HuH-7.5 (cell line): ENCODE measurements around the gene ARHGEF11.
"Not testable (repeated sequence)": the region's sequence is repeated elsewhere in the genome, so short reads cannot be mapped to it uniquely, and the experiment has no call there.

Experiments used
- DNase-seq: peaks from one replicate; pipeline ENCODE4 v3.0.0; 2011; ENCODE audit warnings: low spot score

The ARHGEF11 gene, protein sequence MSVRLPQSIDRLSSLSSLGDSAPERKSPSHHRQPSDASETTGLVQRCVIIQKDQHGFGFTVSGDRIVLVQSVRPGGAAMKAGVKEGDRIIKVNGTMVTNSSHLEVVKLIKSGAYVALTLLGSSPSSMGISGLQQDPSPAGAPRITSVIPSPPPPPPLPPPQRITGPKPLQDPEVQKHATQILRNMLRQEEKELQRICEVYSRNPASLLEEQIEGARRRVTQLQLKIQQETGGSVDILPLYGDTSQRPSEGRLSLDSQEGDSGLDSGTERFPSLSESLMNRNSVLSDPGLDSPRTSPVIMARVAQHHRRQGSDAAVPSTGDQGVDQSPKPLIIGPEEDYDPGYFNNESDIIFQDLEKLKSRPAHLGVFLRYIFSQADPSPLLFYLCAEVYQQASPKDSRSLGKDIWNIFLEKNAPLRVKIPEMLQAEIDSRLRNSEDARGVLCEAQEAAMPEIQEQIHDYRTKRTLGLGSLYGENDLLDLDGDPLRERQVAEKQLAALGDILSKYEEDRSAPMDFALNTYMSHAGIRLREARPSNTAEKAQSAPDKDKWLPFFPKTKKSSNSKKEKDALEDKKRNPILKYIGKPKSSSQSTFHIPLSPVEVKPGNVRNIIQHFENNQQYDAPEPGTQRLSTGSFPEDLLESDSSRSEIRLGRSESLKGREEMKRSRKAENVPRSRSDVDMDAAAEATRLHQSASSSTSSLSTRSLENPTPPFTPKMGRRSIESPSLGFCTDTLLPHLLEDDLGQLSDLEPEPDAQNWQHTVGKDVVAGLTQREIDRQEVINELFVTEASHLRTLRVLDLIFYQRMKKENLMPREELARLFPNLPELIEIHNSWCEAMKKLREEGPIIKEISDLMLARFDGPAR (N-terminal part only)

DNA sequence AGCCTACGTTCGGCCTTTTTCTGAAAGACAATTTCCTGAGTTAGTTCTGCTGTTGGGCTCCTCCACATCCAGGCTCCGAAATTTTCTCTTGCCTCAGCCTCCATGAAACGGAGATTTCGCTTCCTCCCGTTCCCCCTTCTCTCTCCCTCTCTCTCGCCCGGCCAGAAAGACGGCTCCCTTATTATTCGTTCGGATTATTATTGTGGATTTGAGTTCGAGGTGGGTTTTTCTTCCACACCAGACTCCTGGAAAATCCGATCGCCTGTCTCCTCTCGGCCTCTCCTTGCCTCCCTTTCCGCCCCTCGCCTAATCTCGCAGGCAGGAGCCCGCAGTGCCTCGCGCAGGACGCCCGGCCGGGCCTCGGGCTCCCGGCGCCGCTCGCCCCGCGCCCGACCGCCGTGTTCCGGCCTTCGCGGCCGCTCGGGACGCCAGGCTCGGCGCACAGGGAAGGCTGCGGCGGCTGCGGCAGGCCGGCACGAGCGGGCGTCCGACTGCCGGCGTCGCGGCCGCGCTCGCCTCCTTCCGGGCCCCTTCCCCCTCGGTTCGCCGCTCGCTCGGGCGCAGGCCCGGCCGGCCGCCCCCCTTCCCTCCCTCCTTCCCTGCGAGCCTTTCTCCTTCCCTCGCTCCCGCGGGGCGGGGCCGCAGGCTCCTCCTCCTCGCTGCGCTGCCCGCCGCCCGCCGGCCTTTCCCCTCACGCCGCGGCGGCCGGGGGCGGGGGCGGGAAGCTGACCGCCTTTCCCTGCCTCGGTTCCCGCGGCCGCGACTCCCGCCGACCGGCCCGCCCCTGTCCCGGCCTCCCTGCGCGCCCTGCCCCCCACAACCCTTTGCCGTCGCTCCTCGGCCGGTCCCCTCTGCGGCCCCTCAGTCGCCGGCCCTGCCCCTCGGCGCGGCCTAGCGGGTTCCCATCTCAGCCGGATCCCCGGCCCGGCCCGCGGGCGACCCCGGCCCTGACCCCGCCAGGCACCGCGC is at the start of gene ARHGEF11:
ARHGEF11 (minus strand) TSS at position 493 of the 969 bp plus-strand sequence. CDS start 1,412 bp downstream, outside the sequence.
- DNase-seq, result peak; percentile 85

DNA sequence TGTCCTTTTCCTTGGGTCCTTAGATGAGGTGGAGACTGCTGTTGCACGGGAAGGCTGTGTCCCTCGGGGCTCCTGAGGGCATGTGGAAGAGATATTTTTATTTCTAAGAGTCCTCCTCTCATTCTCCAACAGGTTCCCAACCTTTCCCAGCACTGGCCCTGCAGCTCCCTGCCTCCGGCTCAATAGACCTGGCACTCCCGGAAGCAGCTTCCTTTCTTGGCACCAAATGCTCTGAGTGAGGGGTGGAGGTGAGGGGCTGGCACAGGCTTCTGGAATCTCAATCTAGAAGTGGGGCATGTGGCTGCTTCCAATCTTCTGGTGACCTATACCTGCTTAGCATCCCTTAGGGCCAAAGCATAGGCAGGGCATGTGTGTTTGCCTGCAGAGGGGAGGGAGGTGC is 49.5 kb upstream of the ARHGEF11 start:
- no peak for DNase-seq

GRCh38 chr1:157092831-157093230 is 47.3 kb upstream of the ARHGEF11 start:
- no peak for DNase-seq

- DNase-seq, result no peak
These were observed 46.2 kb upstream of the ARHGEF11 start for GRCh38 chr1:157091668-157092273.

DNA sequence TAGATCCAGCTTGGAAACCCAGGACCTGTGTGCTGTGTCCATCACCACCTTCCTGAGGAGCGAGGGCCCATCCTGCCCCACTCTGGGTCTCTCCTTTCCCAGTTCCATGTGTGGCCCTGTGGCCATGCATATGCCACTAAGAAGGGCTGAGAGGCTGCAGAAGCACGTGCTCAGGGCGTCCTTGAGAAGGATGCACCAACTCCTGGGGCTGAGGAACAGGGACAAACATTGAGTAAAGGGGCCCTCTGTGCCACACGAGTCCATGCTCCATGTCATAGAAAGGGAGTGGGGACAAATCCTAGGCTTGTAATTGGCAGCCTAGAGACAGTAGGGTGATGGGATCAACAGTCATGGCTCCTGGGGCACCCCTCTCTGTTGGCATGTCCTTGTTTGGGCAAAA is 45.6 kb upstream of the ARHGEF11 start:
- no peak for DNase-seq

DNA sequence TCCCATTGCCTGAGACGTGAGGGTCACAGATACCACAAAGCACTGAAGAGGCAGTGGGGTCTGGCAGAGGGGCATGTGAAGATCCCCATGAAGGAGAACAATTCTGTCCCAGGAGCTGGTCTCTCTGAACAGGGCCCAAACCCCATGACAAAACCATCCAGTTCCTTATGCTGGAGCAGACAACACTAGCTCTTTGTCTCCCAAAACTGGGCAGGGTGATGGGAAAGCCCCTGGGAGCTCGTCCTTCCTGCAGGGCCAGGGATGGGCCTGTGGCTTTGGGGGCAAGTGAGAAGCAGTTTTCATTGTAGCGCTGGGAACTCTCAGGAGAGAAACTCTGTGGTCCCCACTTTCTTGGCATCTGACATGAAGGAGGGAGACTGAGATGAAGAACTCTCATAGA is 45.2 kb upstream of the ARHGEF11 start:
- no peak for DNase-seq

GRCh38 chr1:157090196-157090647 is 44.7 kb upstream of the ARHGEF11 start:
- peak; percentile 87 for DNase-seq

GRCh38 chr1:157089789-157090188 is 44.2 kb upstream of the ARHGEF11 start:
- no peak for DNase-seq

DNA sequence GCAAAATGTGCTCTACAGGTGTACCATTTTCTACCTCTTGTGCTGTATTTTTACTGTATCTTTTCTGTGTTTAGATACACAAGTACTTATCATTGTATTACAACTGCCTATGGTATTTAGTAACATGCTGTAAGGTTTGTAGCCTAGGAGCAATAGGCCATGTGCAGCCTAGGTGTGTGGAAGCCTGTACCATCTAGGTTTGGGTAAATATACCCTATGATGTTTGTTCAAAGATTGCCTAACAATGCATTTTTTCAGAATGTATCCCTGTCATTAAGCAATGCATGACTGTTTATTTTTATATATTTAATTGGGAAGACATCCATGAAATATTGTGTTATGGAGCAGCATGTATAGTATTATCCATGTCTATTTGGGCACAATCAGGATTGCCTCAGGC is 43.1 kb upstream of the ARHGEF11 start:
- no peak for DNase-seq

DNA sequence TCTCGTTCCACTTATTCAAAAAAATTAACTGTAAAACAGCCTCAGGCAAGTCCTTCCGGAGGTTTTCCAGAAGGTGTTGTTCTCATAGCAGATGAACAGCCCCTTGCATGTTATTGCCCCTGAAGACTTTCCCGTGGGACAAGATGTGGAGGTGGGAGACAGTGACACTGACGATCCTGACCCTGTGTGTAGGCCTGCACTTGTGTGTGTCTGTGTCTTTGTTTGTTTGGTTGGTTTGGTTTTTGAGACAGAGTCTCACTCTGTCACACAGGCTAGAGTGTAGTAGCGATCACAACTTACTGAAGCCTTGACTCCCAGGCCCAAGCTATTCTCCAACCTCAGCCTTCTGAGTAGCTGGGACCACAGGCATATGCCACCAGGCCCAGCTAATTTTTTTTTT is 41.5 kb upstream of the ARHGEF11 start:
- no peak for DNase-seq

DNA sequence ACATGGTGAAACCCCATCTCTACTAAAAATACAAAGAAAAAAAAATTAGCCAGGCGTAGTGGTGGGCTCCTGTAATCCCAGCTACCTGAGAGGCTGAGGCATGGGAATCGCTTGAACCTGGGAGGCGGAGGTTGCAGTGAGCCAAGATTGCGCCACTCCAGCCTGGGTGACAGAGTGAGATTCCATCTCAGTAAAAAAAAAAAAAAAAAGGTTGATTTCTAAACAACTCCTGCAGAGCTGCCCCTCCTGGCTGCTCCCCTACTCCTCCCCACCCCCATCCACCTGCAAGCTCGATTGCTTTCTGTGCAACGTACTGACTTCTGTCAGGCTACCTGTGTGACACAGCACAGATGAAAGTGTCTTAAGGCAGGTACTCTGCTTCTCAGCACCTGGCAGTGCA is 40.8 kb upstream of the ARHGEF11 start:
- DNase-seq, result no peak

DNA sequence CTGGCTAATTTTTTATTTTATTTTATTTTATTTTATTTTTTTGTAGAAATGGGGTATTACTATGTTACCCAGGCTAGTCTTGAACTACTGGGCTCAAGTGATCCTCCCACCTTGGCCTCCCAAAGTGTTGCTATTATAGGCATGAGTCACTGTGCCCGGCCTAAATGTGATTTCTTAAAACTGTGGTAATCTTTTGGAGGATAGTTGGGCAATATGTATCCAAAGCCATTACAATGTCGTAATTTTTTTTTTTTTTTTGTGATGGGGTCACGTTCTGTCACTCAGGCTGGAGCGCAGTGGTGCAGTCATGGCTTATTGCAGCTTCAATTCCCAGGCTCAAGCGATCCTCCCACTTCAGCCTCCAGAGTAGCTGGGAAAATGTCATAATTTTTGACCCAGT is 39.9 kb upstream of the ARHGEF11 start:
- no peak for DNase-seq

DNA sequence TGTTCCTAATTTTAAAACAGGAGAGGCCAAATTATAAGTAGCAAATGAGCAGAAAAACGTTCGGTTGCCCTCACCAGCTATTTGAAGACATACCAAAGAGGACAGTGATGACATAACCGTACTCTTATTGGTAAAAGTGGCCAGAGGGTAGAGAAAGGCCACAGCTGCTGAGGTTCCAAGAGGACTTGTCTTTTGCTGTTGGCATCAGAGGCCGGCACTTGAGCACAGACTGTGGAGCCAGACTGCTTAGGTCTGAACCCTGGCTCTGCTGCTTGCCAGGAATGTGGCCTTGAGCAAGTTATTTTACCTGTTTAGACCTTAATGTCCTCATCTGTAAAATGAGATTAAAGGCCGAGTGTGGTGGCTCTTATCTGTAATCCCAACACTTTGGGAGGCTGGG is 39.2 kb upstream of the ARHGEF11 start:
- no peak for DNase-seq

- no peak for DNase-seq
These were observed 36.2 kb upstream of the ARHGEF11 start for GRCh38 chr1:157081707-157082106.

DNA sequence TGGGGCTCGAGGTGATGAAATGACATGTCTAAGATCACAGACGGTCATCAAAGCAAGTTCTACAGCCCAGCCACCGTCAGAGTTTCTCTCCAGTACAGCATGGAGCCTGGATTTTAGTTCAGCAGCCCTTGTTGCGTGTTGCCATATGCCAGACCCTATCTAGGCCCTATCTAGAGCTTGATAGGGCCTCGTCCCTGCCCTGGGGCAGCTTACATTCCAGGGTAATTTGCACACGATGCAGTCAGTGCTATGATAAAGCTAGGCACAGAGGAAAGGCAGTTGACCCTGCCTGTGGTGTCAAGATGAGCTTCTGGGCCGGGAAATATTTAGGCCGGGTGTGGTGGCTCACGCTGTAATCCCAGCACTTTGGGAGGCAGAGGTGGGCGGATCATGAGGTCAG is 35.2 kb upstream of the ARHGEF11 start:
- DNase-seq, result no peak

GRCh38 chr1:157077394-157077793 is 31.9 kb upstream of the ARHGEF11 start:
- no peak for DNase-seq

- peak; percentile 57 for DNase-seq
These were observed 28.6 kb upstream of the ARHGEF11 start for GRCh38 chr1:157073944-157074685.

- no peak for DNase-seq
These were observed 24.1 kb upstream of the ARHGEF11 start for GRCh38 chr1:157069601-157070000.

DNA sequence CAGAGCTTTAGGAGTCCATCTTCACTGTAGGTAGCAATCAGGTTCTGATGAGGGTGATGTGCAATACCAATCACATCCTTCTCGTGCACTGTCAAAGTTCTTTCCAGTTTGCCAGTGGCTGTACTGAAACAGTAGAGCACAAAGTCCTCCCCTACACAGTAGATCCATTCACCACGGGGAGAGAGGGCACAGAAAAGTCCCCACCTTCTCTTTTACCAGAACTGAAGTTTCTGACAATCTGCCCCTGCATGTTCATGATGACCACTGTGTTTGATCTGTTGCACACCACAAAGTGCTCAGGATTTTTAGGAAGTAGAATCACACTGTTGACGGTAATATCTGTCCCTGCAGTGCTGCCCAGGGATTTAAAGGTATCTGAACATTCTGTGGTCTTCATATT is 13.7 kb upstream of the ARHGEF11 start:
- not testable (repeated sequence) for DNase-seq

DNA sequence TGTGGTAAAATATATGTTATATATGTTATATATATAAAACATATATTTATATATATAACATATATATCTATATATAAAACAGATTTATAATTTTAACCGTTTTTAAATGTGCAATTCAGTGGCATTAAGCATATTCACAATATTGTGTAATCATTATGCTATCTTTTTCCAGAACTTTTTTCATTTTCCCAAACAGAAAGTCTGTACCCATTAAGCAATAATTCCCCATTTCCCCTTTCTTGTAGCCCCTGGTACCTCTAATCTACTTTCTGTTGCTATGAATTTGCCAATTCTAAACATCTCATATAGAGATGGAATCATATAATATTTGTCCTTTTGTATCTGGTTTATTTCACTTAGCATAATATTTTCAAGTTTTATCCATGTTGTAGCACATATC is 10.7 kb upstream of the ARHGEF11 start:
- no peak for DNase-seq

DNA sequence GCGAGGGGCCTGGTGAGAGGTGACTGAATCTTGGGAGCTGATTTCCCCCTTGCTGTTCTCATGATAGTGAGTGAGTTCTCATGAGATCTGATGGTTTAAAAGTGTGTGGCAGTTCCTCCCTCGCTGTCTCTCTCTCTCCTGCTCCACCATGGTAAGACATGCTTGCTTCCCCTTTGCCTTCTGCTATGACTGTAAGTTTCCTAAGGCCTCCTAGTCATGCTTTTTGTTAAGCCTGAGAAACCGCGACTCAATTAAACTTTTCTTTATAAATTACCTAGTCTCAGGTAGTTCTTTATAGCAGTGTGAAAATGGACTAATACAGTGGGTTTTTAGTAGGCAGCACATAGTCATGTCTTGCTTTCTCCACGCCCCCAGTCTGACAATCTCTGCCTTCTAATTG is 10.2 kb upstream of the ARHGEF11 start:
- not testable (repeated sequence) for DNase-seq
